Measurements from ENCODE around the gene TUBG2. TPM values are rescaled to one million over a fixed set of nuclear protein-coding genes. Genes with fewer than 3 reads are reported as not detected.
A peak's percentile ranks its signal among the peaks of the same experiment; 100 is the strongest.

Gene TUBG2
- total and polyA plus RNA-seq, 2 of the 8 experiments (the other 6 are each of a cell fraction or from before 2014, with no cell fraction given): 14.8 to 16.6 TPM

GRCh38 chr17:42618442-42619150 lies 40.5 kb upstream of the TUBG2 start (continued):
- no peak for TF ChIP-seq CTBP2 (IDR thresholded peaks at IDR 0.05; ENCODE audit: borderline replicate concordance, insufficient read depth, insufficient read length, low read length)
- no peak for TF ChIP-seq TAF1 (IDR thresholded peaks at IDR 0.05; ENCODE audit: low read depth, low read length)
- no peak for TF ChIP-seq YY1 (IDR thresholded peaks at IDR 0.05; ENCODE audit: low read depth, low read length)
- TF ChIP-seq NANOG (IDR thresholded peaks at IDR 0.05; ENCODE audit: insufficient read depth, low read depth, low read length, poor library complexity, severe bottlenecking): no peak
- TF ChIP-seq CHD1 (IDR thresholded peaks at IDR 0.05; ENCODE audit: low read depth, low read length): no peak
- TF ChIP-seq, protein P1, sequence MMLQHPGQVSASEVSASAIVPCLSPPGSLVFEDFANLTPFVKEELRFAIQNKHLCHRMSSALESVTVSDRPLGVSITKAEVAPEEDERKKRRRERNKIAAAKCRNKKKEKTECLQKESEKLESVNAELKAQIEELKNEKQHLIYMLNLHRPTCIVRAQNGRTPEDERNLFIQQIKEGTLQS (IDR thresholded peaks at IDR 0.05; ENCODE audit: insufficient read depth, low read depth, low read length): no peak
- TF ChIP-seq RFX5 (IDR thresholded peaks at IDR 0.05; ENCODE audit: borderline replicate concordance, low read depth, low read length): no peak
- TF ChIP-seq KDM1A (IDR thresholded peaks at IDR 0.05; ENCODE audit: borderline replicate concordance, low read length): peak; percentile 69; the same call in 1 of the 2 replicates
- TF ChIP-seq SUZ12 (IDR thresholded peaks at IDR 0.05; ENCODE audit: low read length): no peak
- TF ChIP-seq EGR1 (IDR thresholded peaks at IDR 0.05; ENCODE audit: borderline replicate concordance, low read depth, low read length): no peak
- peak; percentile 54 to 83 (median 79) for TF ChIP-seq CTCF (IDR thresholded peaks at IDR 0.05; ENCODE audit: control extremely low read depth in 1 of 3, insufficient read depth in 1 of 3, low read depth in 1 of 3, low read length in 3 of 3)
- no peak for TF ChIP-seq KDM4A (IDR thresholded peaks at IDR 0.05; ENCODE audit: low read depth, low read length, severe bottlenecking)
- TF ChIP-seq POLR2A (IDR thresholded peaks at IDR 0.05; ENCODE audit: control extremely low read depth in 1 of 2, low read depth in 2 of 2, low read length in 2 of 2): no peak
- TF ChIP-seq PHF8 (conservative IDR thresholded peaks at IDR 0.05; ENCODE audit: low read depth, low read length): no peak
- TF ChIP-seq SIRT6 (IDR thresholded peaks at IDR 0.05; ENCODE audit: low read length): no peak
- peak in 1 of 2 experiments; percentile 6; a peak in 1 of 4 replicates for TF ChIP-seq SIN3A (conservative IDR thresholded peaks at IDR 0.05 in 1 of 2, IDR thresholded peaks at IDR 0.05 in 1 of 2; ENCODE audit: low read depth in 1 of 2, low read length in 2 of 2)
- TF ChIP-seq CHD2 (IDR thresholded peaks at IDR 0.05; ENCODE audit: low read length): no peak
- TF ChIP-seq GTF2F1 (IDR thresholded peaks at IDR 0.05; ENCODE audit: borderline replicate concordance, low read depth, low read length): no peak
- no peak for TF ChIP-seq SRF (IDR thresholded peaks at IDR 0.05; ENCODE audit: low read depth, low read length)
- no peak for TF ChIP-seq MAFK (IDR thresholded peaks at IDR 0.05; ENCODE audit: low read depth, low read length)
- TF ChIP-seq SP1 (IDR thresholded peaks at IDR 0.05; ENCODE audit: low read depth, low read length): 0 out of 2 replicates have a peak, but pooled peaks have one; percentile 24
- TF ChIP-seq BCL11A (IDR thresholded peaks at IDR 0.05; ENCODE audit: low read depth in 2 of 2, low read length in 2 of 2): no peak
